Naive thymus-derived CD8-positive, alpha-beta T cell (primary cell): ENCODE results near the gene AGFG2. TPM values are rescaled to one million over a fixed set of nuclear protein-coding genes. Genes with fewer than 3 reads are reported as not detected.
"Not testable (repeated sequence)": the region's sequence is repeated elsewhere in the genome, so short reads cannot be mapped to it uniquely, and the experiment has no call there.

Experiments used
- ATAC-seq, 2 donors: fragments of 150-1000 bp; cut with Tn5 transposase in 1 of 2; sonication (Bioruptor Pico), chemical (Tn5 transposase) in 1 of 2; 1 replicate in 1 of 2; 2 replicates in 1 of 2; pipeline ENCODE4 v1.10.0; 2021; ENCODE audit warnings: mild to moderate bottlenecking in 2 of 2, moderate library complexity in 2 of 2
- POLR2A ChIA-PET: fragments of 350-600 bp; sonication (Branson Sonifier 250); formaldehyde crosslinking; loops from one replicate; lab custom pipeline; 2021; ENCODE audit warnings: antibody characterized with exemption; lab: Charles Lee
- DNase-seq, 10 donors: peaks; one replicate each; pipeline versions ENCODE4 v3.0.0 to v3.0.0-alpha.2; 2020 to 2022
- H3K27ac Mint-ChIP-seq, 10 donors: one replicate each; pipeline ENCODE4 v1.8.0; 2020 to 2022; ENCODE audit warnings: mild to moderate bottlenecking in 10 of 10, mixed read lengths in 10 of 10, moderate library complexity in 4 of 10, inconsistent platforms in 1 of 10
- H3K27me3 Mint-ChIP-seq, 5 donors: one replicate each; pipeline ENCODE4 v1.8.0; 2021 to 2022; ENCODE audit warnings: mixed read lengths in 5 of 5
- H3K36me3 Mint-ChIP-seq, 3 donors: one replicate each; pipeline ENCODE4 v1.8.0; 2020 to 2022; ENCODE audit warnings: mixed read lengths in 3 of 3, mild to moderate bottlenecking in 2 of 3, inconsistent platforms in 1 of 3
- H3K4me1 Mint-ChIP-seq, 4 donors: one replicate each; pipeline ENCODE4 v1.8.0; 2021 to 2022; ENCODE audit warnings: mixed read lengths in 4 of 4
- H3K4me3 Mint-ChIP-seq, 10 donors: one replicate each; pipeline ENCODE4 v1.8.0; 2020 to 2022; ENCODE audit warnings: mild to moderate bottlenecking in 10 of 10, mixed read lengths in 10 of 10, moderate library complexity in 6 of 10, inconsistent platforms in 1 of 10
- H3K9me3 Mint-ChIP-seq, 9 donors: one replicate each; pipeline ENCODE4 v1.8.0; 2020 to 2022; ENCODE audit warnings: mixed read lengths in 9 of 9, mild to moderate bottlenecking in 3 of 9, inconsistent platforms in 1 of 9, moderate library complexity in 1 of 9
- polyA plus RNA-seq, 3 donors: library from polyadenylated mRNA; unstranded; fragments of 300-500 nt; fragmentation: Illumina TruSeq; gene quantifications; one replicate each; pipeline ENCODE4 v1.2.3, GENCODE V29; 2021
- total RNA-seq, 8 experiments: library from RNA in 2 of 8; stranded (reverse) in 2 of 8; gene quantifications; one replicate each; pipeline ENCODE4 v1.2.3 and lab custom pipeline; 2021 to 2026

AGFG2 gene
- total and polyA plus RNA-seq, 5 experiments from 2014 or later: 5.8 to 22.0 (median 13.6) TPM

GRCh38 chr7:100544967-100545359 lies 6.0 kb downstream of the AGFG2 start:
- peaks cover 48 to 99% (median 91%) of the 10 kb centered on the region in 4 donors for H3K4me1 Mint-ChIP-seq
- peak overlapping the region; percentile 81 to 96 (median 92) for H3K27ac Mint-ChIP-seq
- no peak for ATAC-seq

GRCh38 chr7:100545360-100546128 lies 6.5 kb downstream of the AGFG2 start:
- DNase-seq (peak in 3 of 10 donors; percentile 18 to 24 (median 20)), ATAC-seq (peak; percentile 67 to 71)
- Mint-ChIP-seq H3K36me3 (peaks cover 2 to 10% (median 9%) of the 10 kb centered on the region in 3 donors), H3K4me3 (peak overlapping the region; percentile 36 to 88 (median 75)), H3K27me3 (no peaks in the 10 kb centered on the region), H3K4me1 (peaks cover 52 to 99% (median 93%) of the 10 kb centered on the region in 4 donors), H3K27ac (peak overlapping the region; percentile 81 to 96 (median 92)), H3K9me3 (no peaks in the 10 kb centered on the region)
- POLR2A ChIA-PET: interaction anchor here (0.5 to 3.3 kb wide), 13 partner anchors 9 to 437 kb away, joined by 3 to 14 read pairs (median 5); partner anchors contain the start of genes FBXO24, LRCH4, MEPCE and PPP1R35

More at GRCh38 chr7:100544967-100545359, 6.0 kb downstream of the AGFG2 start:
- peak overlapping the region; percentile 36 to 88 (median 75) for H3K4me3 Mint-ChIP-seq
- peaks cover 0 to 6% (median 5%) of the 10 kb centered on the region in 3 donors for H3K36me3 Mint-ChIP-seq
- no peak for DNase-seq
- POLR2A ChIA-PET: interaction anchor here (1.1 to 3.3 kb wide), 10 partner anchors 9 to 116 kb away, joined by 4 to 14 read pairs (median 6); partner anchors contain the start of genes FBXO24, LRCH4, MEPCE and PPP1R35
- no peaks in the 10 kb centered on the region for H3K27me3 Mint-ChIP-seq
- H3K9me3 Mint-ChIP-seq: no peaks in the 10 kb centered on the region

GRCh38 chr7:100546129-100546925 lies 7.3 kb downstream of the AGFG2 start:
- peak in 3 of 10 donors; percentile 19 to 50 (median 28) for DNase-seq
- H3K4me3 Mint-ChIP-seq: peak overlapping the region; percentile 50 to 88 (median 78)
- peak overlapping the region; percentile 81 to 96 (median 92) for H3K27ac Mint-ChIP-seq
- peak; percentile 53 to 55 for ATAC-seq
- peaks cover 3 to 13% (median 10%) of the 10 kb centered on the region in 3 donors for H3K36me3 Mint-ChIP-seq
- POLR2A ChIA-PET: interaction anchor here (0.5 to 3.3 kb wide), 12 partner anchors 8 to 437 kb away, joined by 3 to 14 read pairs (median 4); partner anchors contain the start of genes FBXO24, LRCH4, MEPCE and PPP1R35
- no peaks in the 10 kb centered on the region for H3K27me3 Mint-ChIP-seq
- no peaks in the 10 kb centered on the region for H3K9me3 Mint-ChIP-seq
- H3K4me1 Mint-ChIP-seq: peaks cover 50 to 94% (median 91%) of the 10 kb centered on the region in 4 donors

GRCh38 chr7:100546926-100547800 lies 8.2 kb downstream of the AGFG2 start:
- no peaks in the 10 kb centered on the region for H3K27me3 Mint-ChIP-seq
- POLR2A ChIA-PET: interaction anchor here (0.6 to 3.3 kb wide), 9 partner anchors 8 to 117 kb away, joined by 3 to 14 read pairs (median 4); partner anchors contain the start of genes AGFG2, FBXO24, LRCH4 and MEPCE
- peaks cover 49 to 86% (median 83%) of the 10 kb centered on the region in 4 donors for H3K4me1 Mint-ChIP-seq
- H3K36me3 Mint-ChIP-seq: peaks cover 3 to 16% (median 10%) of the 10 kb centered on the region in 3 donors
- H3K9me3 Mint-ChIP-seq: no peaks in the 10 kb centered on the region
- DNase-seq (no peak), ATAC-seq (peak in 1 of 2 donors; percentile 3)
- H3K27ac Mint-ChIP-seq: peak overlapping the region; percentile 81 to 96 (median 92)
- peak overlapping the region; percentile 50 to 88 (median 78) for H3K4me3 Mint-ChIP-seq

- ATAC-seq (no peak), DNase-seq (no peak)
- Mint-ChIP-seq H3K27ac (peak overlapping the region; percentile 81 to 96 (median 92)), H3K4me1 (peaks cover 47 to 80% (median 80%) of the 10 kb centered on the region in 4 donors), H3K4me3 (peak overlapping the region; percentile 16 to 88 (median 75)), H3K9me3 (no peaks in the 10 kb centered on the region), H3K36me3 (peaks cover 3 to 21% (median 12%) of the 10 kb centered on the region in 3 donors), H3K27me3 (no peaks in the 10 kb centered on the region)
- POLR2A ChIA-PET: interaction anchor here (0.9 to 3.1 kb wide), 6 partner anchors 9 to 69 kb away, joined by 3 to 16 read pairs (median 4); partner anchors contain the start of genes AGFG2 and TSC22D4
Measured at GRCh38 chr7:100547872-100548271, 8.9 kb downstream of the AGFG2 start.

- Mint-ChIP-seq H3K27ac (peak overlapping the region in 9 of 10 donors; percentile 80 to 94 (median 91)), H3K4me1 (peaks cover 47 to 75% (median 74%) of the 10 kb centered on the region in 4 donors), H3K4me3 (peak overlapping the region in 9 of 10 donors; percentile 2 to 84 (median 61)), H3K36me3 (peaks cover 3 to 27% (median 12%) of the 10 kb centered on the region in 3 donors)
- not testable (repeated sequence) for DNase-seq, H3K9me3 Mint-ChIP-seq, ATAC-seq, H3K27me3 Mint-ChIP-seq
- POLR2A ChIA-PET: interaction anchor here (0.8 to 3.1 kb wide), 9 partner anchors 9 to 78 kb away, joined by 3 to 16 read pairs (median 5); partner anchors contain the start of genes AGFG2, FBXO24, LRCH4 and TSC22D4
Measured at GRCh38 chr7:100548446-100548845, 9.4 kb downstream of the AGFG2 start.

GRCh38 chr7:100552532-100552931 lies 13.5 kb downstream of the AGFG2 start:
- DNase-seq (no peak), ATAC-seq (no peak)
- Mint-ChIP-seq H3K27ac (peak overlapping the region in 8 of 10 donors; percentile 2 to 81 (median 50)), H3K9me3 (no peaks in the 10 kb centered on the region), H3K4me1 (peaks cover 17 to 39% (median 35%) of the 10 kb centered on the region in 4 donors), H3K4me3 (no peak overlapping the region), H3K27me3 (no peaks in the 10 kb centered on the region), H3K36me3 (peaks cover 3 to 62% (median 24%) of the 10 kb centered on the region in 3 donors)
- POLR2A ChIA-PET: interaction anchor here (1.1 kb wide), 1 partner anchor 13 kb away, joined by 3 read pairs; the partner anchor contains the start of gene AGFG2

GRCh38 chr7:100553032-100553431 lies 14.0 kb downstream of the AGFG2 start:
- Mint-ChIP-seq H3K27ac (peak overlapping the region in 2 of 10 donors; percentile 15 to 19), H3K9me3 (no peaks in the 10 kb centered on the region), H3K4me1 (peaks cover 13 to 34% (median 30%) of the 10 kb centered on the region in 4 donors), H3K4me3 (no peak overlapping the region), H3K27me3 (no peaks in the 10 kb centered on the region), H3K36me3 (peaks cover 3 to 66% (median 24%) of the 10 kb centered on the region in 3 donors)
- POLR2A ChIA-PET: interaction anchor here (0.6 to 1.2 kb wide), 4 partner anchors 11 to 84 kb away, joined by 3 to 4 read pairs (median 3); partner anchors contain the start of gene AGFG2
- DNase-seq: no peak
- ATAC-seq: no peak

GRCh38 chr7:100555701-100556100 lies 16.7 kb downstream of the AGFG2 start:
- Mint-ChIP-seq H3K36me3 (peaks cover 0 to 55% (median 14%) of the 10 kb centered on the region in 3 donors), H3K9me3 (no peaks in the 10 kb centered on the region), H3K27ac (peak overlapping the region in 3 of 10 donors; percentile 21 to 75 (median 48)), H3K4me1 (peaks cover 5 to 15% (median 13%) of the 10 kb centered on the region in 4 donors), H3K4me3 (no peak overlapping the region), H3K27me3 (no peaks in the 10 kb centered on the region)
- POLR2A ChIA-PET: interaction anchor here (0.6 to 1.9 kb wide), 6 partner anchors 8 to 101 kb away, joined by 3 to 13 read pairs (median 4); partner anchors contain the start of gene AGFG2
- ATAC-seq (no peak), DNase-seq (no peak)

GRCh38 chr7:100556541-100556940 lies 17.5 kb downstream of the AGFG2 start:
- DNase-seq: no peak
- no peaks in the 10 kb centered on the region for H3K9me3 Mint-ChIP-seq
- ATAC-seq: no peak
- H3K27ac Mint-ChIP-seq: peak overlapping the region in 6 of 10 donors; percentile 19 to 73 (median 37)
- H3K4me1 Mint-ChIP-seq: peaks cover 5 to 14% (median 11%) of the 10 kb centered on the region in 4 donors
- H3K36me3 Mint-ChIP-seq: peaks cover 0 to 51% (median 14%) of the 10 kb centered on the region in 3 donors
- POLR2A ChIA-PET: interaction anchor here (0.6 to 1.7 kb wide), 4 partner anchors 17 to 124 kb away, joined by 3 to 5 read pairs (median 4); partner anchors contain the start of gene AGFG2
- H3K27me3 Mint-ChIP-seq: no peaks in the 10 kb centered on the region
- no peak overlapping the region for H3K4me3 Mint-ChIP-seq
